Left ventricle myocardium superior (tissue), 1 donor: Measurements from ENCODE around the gene TTLL4. TPM values are rescaled to one million over a fixed set of nuclear protein-coding genes. Genes with fewer than 3 reads are reported as not detected.

ENCODE experiments used
- ATAC-seq: fragments of 200-7000 bp; cut with Tn5 transposase; one replicate; pipeline ENCODE4 v1.9.1; 2020; ENCODE audit warnings: mild to moderate bottlenecking, moderate library complexity
- DNase-seq: peaks from one replicate; pipeline ENCODE4 v3.0.0-alpha.2; 2020
- intact Hi-C: fragments of 100-400 bp; cut with micrococcal nuclease; formaldehyde crosslinking; loops from one replicate; pipeline ENCODE4 v1.11.0; 2022
- total RNA-seq: library from RNA; stranded (reverse); fragmentation: NEBNext Ultra II Directional; extraction: Animal tissue kit (Norgen Biotek cat#: 25700); gene quantifications from one replicate; pipeline ENCODE4 v1.2.1, GENCODE V29; 2021
- donor health status: DM: no; HTN: yes; CAD: no; lungs with severe emphysema.

The TTLL4 gene
- total RNA-seq, 1 donor from 2014 or later, result 4.6 TPM

DNA sequence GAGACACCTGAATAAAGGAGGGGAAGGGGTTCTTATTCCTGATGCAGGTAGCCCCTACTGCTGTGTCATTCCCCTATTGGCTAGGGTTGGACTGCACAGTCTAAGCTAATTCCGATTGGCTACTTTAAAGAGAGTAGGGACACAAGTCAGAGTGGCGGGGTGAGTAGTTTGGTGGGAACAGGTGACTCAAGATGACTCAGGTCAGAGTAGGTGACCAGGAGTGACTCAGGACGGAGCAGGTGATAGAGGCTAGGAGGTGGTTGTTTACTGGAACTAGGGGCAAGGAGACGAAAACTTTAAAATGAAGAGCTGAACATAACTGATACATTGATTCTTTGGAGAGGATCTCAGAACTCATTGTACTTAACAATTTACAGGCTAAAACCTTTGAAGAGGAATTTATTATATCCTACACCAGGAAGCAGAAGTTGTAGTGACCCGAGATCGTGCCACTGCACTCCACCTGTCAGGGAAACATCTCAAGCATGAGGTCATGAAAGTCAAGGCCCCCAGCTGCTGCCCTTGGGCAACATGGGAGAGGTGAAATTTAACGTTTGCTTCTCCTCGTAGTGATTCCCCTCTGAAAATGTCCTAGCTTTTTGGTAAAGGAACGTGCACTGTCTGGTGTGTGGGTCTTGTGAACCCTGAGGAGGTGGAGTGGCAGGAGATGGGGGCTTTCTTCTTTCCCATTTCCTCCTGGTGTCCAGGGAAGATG, 66.8 kb downstream of the TTLL4 start:
- DNase-seq (no peak), ATAC-seq (no peak)
- intact Hi-C loops, result no loop called here

- DNase-seq, result no peak
- ATAC-seq, result no peak
- intact Hi-C loops, result no loop called here
Measured at GRCh38 chr2:218780046-218780445, 69.4 kb downstream of the TTLL4 start.

DNA sequence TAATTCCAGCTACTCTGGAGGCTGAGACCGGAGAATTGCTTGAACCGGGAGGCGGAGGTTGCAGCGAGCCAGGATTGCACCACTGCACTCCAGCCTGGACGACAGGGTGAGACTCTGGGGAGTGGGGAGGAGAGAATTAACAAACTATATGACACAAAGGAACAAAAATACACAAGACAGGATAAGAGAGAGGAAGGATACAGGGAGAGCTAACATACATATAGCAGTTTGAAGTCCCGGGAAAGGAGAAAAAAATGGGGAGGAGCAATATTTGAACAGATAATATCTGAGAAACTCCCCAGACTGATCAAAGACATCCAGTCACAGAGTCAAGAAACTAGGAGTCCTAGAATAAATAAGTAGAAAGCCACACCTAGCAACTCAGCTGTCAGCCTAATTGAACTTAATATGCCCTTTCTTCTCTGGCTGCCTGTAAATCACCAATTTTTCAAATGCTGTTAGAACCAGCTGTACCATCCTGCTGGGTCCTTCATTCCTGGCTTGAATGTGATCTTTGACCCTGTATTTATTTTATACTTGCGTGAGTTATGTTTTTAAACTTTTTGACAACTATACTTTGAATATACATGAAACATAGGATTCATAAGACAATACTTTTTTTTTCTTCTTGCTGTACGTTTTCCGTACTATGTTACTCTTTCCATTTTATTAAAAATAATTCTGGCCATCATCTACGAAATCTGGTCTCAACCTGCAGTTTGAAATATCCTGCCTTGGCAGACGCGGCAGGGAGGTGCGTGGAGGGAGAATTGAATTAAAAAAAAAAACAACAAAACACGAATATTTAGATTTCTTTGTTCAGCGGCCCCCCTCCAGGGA, 70.4 kb downstream of the TTLL4 start:
- intact Hi-C loops, result no loop called here
- DNase-seq, result no peak
- ATAC-seq, result no peak

- intact Hi-C loops, result no loop called here
- ATAC-seq (peak; percentile 93), DNase-seq (peak; percentile 75)
Measured at GRCh38 chr2:218781691-218782527, 71.3 kb downstream of the TTLL4 start, which contains the start of gene CYP27A1. Gene CYP27A1, plus strand, starts transcription at chr2:218782147. Its CDS starts 36 bp downstream, at chr2:218782183.

GRCh38 chr2:218782528-218782844, 71.9 kb downstream of the TTLL4 start:
- peak; percentile 52 for ATAC-seq
- DNase-seq, result no peak
- intact Hi-C loops, result no loop called here

DNA sequence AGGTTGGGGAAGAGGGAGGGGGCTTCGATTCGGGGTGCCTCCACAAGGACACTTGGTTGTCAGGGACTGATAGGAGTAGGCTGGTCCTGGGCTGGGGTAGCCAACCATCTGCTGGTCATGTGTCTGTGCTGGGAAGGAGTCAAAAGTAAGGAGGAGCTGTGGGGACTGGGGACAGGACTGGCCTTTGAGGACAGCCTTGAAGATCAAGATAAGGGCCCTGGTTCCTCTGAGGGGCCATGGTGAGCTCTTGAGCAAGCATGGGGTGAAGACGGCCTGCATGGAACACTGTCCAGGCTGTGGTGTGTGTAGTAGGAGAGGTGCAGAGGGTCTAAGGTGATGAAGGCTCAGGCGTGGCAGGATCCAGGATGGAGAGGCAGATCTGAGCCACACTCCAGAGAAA, 73.1 kb downstream of the TTLL4 start:
- DNase-seq (no peak), ATAC-seq (no peak)
- intact Hi-C loops, result loop anchor here (2.0 kb wide), 1 partner anchor 39 kb away; no protein-coding TSS in a partner anchor

DNA sequence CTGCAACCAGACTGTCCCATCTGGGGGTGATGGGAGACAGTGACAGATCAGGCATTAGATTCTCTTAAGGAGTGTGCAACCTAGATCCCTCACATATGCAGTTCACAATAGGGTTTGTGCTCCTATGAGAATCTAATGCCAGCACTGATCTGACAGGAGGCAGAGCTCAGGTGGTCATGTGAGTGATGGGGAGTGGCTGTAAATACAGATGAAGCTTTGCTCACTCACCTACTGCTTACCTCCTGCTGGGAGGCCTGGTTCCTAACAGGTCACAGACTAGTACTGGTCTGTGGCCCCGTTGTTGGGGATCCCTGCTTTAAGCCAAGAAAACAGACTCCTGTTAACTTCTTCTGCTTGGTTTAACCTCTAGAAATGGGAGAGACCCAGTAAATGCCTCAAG, 74.5 kb downstream of the TTLL4 start:
- intact Hi-C loops, result loop anchor here (2.0 kb wide), 1 partner anchor 38 kb away; no protein-coding TSS in a partner anchor
- ATAC-seq, result no peak
- no peak for DNase-seq

DNA sequence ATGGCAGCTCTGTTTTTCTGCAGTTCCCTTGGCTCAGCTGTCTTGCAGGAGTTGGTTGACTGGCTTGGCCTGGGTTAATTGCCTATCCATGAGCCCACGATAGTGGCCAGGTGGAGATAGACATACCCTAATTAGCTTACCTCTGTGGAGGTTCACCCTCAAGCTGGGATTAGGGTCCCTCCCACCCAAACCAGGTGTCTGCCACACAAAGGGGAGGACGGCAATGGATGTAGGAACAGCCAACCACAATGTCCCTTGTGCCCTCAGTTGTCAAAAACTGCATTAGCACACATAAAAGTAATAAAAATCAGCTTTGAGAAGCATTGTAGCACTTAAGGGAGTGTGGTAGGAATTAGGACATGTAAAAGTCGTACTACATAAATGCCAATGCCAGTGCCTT, 75.5 kb downstream of the TTLL4 start:
- DNase-seq (no peak), ATAC-seq (no peak)
- intact Hi-C loops, result no loop called here

GRCh38 chr2:218788529-218789255, 78.1 kb downstream of the TTLL4 start:
- DNase-seq, result no peak
- peak; percentile 38 for ATAC-seq
- intact Hi-C loops, result no loop called here

DNA sequence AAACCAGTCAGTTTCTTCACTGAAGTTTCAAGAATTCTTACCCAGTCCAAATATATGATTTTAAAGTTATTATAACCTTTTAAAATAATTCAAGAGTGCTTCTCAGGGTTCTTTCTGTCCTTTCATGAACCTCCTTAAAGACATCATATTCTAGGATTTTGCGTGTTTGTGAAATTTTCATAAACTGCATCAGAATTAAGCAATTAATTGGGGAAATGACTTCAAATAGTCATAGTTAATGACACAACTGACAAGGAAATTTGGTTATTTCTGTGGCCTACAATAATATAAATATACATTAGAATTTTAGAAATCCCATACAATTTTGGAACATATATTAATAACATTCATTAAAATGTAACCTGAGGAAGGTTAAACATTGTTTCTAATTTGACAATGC, 81.8 kb downstream of the TTLL4 start:
- DNase-seq (no peak), ATAC-seq (no peak)
- intact Hi-C loops, result no loop called here

- DNase-seq (no peak), ATAC-seq (no peak)
- intact Hi-C loops, result no loop called here
Measured at GRCh38 chr2:218796691-218797090, 86.1 kb downstream of the TTLL4 start.

DNA sequence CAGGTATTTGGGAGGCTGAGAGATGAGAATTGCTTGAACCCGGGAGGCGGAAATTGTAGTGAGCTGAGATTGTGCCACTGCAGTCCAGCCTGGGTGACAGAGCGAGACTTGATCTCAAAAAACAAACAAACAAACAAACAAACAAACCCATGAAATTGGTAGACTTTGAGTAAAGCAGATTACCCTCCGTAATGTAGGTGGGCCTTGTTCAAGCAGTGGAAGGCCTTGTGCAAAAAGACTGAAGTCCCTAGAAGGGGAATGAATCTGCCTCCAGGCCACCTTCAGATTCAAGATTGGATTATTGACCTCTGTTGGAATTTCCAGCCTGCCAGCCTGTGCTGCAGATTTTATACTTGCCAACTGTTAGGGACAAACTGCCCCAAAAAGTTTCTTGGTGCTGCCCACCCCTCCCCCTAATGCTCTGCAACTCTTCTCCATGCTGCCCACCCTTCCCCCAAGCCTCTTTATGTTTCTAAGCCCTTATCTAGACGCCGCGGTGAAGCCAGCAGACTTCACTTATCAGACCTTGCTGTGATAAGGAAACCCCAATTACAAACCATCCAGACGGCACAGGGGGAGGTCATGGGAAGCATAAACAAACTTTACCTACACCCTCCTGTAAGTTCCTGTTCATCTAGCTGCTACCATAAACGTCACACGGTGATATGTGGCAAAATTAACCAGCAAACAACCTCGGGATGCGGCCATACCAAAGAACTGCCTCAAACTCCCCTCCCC, 88.3 kb downstream of the TTLL4 start:
- ATAC-seq (no peak), DNase-seq (no peak)
- intact Hi-C loops, result no loop called here

DNA sequence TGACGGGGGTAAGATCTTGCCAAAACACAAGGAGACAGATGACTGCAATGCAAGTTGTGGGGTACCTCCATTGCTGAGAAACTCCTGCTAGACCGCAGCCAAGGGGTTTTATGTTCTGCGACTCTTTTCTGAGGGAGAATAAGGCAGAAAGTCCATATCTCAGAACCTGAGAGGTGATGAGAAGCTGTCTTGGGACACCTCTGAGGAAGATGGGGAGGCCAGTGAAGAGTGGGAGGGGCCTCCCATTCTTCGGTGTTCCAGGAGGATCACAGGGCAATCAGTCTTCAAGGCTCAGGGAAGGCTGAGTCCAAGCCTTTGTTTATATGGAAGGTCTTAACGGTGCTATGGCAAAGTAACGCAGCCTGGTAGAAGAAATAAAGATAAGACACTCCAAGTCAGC, 89.4 kb downstream of the TTLL4 start:
- intact Hi-C loops, result no loop called here
- DNase-seq (no peak), ATAC-seq (no peak)

DNA sequence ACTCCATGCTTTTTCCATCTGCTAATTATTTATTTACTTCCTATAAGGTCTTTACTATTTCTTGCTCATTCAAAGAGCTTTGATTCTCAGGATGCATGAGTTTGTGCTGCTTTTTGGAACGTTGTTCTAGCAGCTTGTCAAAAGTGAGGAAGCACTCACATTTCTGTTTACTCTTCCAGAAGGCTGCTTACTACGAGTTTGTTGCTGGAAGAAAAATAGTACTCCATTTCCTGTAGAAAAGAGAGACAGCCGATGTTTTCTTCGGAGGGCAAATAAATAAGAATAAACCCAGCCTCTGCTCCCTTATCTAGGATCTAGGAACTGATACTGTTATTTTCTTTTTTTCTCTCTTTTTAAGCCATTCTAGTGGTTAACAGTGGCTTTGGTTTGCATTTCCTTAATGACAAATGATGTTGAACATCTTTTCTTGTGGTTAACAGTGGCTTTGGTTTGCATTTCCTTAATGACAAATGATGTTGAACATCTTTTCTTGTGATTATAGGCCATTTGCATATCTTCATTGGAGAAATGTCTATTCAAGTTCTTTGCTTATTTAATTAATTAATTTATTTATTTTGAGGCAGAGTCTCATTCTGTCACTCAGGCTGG, 91.9 kb downstream of the TTLL4 start:
- ATAC-seq, result no peak
- DNase-seq, result no peak
- intact Hi-C loops, result no loop called here

DNA sequence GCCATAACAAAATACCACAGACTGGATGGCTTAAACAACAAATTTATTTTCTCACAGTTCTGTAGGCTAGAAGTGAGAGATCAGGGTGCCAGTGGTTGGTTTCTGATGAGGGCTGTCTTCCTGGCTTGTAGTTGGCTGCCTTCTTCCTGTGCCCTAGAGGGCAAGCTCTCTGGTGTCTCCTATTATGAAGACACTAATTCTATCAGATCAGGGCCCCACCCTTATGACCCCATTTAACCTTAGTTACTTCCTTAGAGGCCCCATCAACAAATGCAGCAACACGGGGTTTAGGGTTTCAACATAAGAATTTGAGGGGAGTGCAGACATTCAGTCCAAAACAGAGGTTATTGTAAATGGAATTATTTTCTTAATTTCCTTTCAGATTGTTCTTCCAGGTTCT, 94.2 kb downstream of the TTLL4 start:
- intact Hi-C loops, result no loop called here
- no peak for DNase-seq

More for the DNA sequence above, 94.2 kb downstream of the TTLL4 start:
- ATAC-seq, result no peak
